A673 (cell line): ENCODE measurements around the gene IFITM2. TPM values are rescaled to one million over a fixed set of nuclear protein-coding genes. Genes with fewer than 3 reads are reported as not detected.
"Not testable (repeated sequence)": the region's sequence is repeated elsewhere in the genome, so short reads cannot be mapped to it uniquely, and the experiment has no call there.

Experiments used
- BruUV-seq: library from RNA; stranded (reverse); fragments of 400-500 nt; replicated peaks from 2 replicates; lab custom pipeline; 2021; lab: Mats Ljungman, UMichigan
- CTCF ChIA-PET: fragments of 300-600 bp; sonication (Branson Sonifier 250); formaldehyde crosslinking; loops from one replicate; lab custom pipeline; 2022; ENCODE audit warnings: antibody characterized with exemption; lab: Charles Lee
- POLR2A ChIA-PET: fragments of 300-600 bp; sonication (Branson Sonifier 250); formaldehyde crosslinking; loops from one replicate; lab custom pipeline; 2022; ENCODE audit warnings: antibody characterized with exemption; ENCODE audit not compliant: low non-redundant PET; lab: Charles Lee
- DNase-seq: peaks from one replicate; pipeline ENCODE4 v3.0.0-alpha.2; 2015; ENCODE audit warnings: low spot score
- H3K27ac ChIP-seq: fragments of 200-600 bp; sonication (generic); 2 replicates; pipeline ENCODE4 v1.5.1; 2016; ENCODE audit warnings: mixed run types, low read depth, mild to moderate bottlenecking, mixed read lengths, antibody characterized with exemption, low read length; ENCODE audit not compliant: poor library complexity, severe bottlenecking
- H3K27me3 ChIP-seq: fragments of 200-600 bp; sonication (generic); replicated peaks from 2 replicates; pipeline ENCODE4 v1.6.1; 2017; ENCODE audit warnings: mixed run types, low read depth, mild to moderate bottlenecking, mixed read lengths, antibody characterized with exemption, low read length; ENCODE audit not compliant: insufficient read depth, poor library complexity
- H3K36me3 ChIP-seq: fragments of 200-600 bp; sonication (generic); 2 replicates; pipeline ENCODE4 v1.6.1; 2016; ENCODE audit warnings: mixed run types, mild to moderate bottlenecking, mixed read lengths, antibody characterized with exemption, low read length; ENCODE audit not compliant: insufficient read depth, poor library complexity, severe bottlenecking
- H3K4me1 ChIP-seq: fragments of 200-600 bp; sonication (generic); 2 replicates; pipeline ENCODE4 v1.6.1; 2017; ENCODE audit warnings: mixed run types, mild to moderate bottlenecking, mixed read lengths, antibody characterized with exemption, low read length; ENCODE audit not compliant: insufficient read depth, poor library complexity, severe bottlenecking
- H3K4me3 ChIP-seq: fragments of 200-600 bp; sonication (generic); 2 replicates; pipeline ENCODE4 v1.5.1; 2016; ENCODE audit warnings: low read depth, mixed run types, mild to moderate bottlenecking, mixed read lengths, low read length; ENCODE audit not compliant: poor library complexity, severe bottlenecking
- H3K9me3 ChIP-seq: fragments of 200-600 bp; sonication (generic); 2 replicates; pipeline ENCODE4 v1.6.1; 2016; ENCODE audit warnings: mixed run types, low read depth, mild to moderate bottlenecking, mixed read lengths, antibody characterized with exemption, low read length; ENCODE audit not compliant: poor library complexity, severe bottlenecking
- EZH2 ChIP-seq: fragments of 200-600 bp; sonication (generic); IDR thresholded peaks from 2 replicates; pipeline ENCODE4 v1.6.1; 2017; ENCODE audit warnings: borderline replicate concordance, low read depth, mild to moderate bottlenecking, mixed read lengths, antibody characterized with exemption, low read length; ENCODE audit not compliant: poor library complexity, severe bottlenecking
- intact Hi-C: fragments of 100-400 bp; cut with micrococcal nuclease; formaldehyde crosslinking; loops from one replicate; pipeline ENCODE4 v1.10.0; 2022; ENCODE audit not compliant: unreplicated experiment
- total RNA-seq: library from RNA; stranded (reverse); gene quantifications from 2 replicates; pipeline ENCODE4 v1.2.3, GENCODE V29; 2021
- TF ChIP-seq, protein P1 (sequence below): fragments of 300-800, 200-600 bp; sonication (generic); conservative IDR thresholded peaks from 2 replicates; pipeline ENCODE4 v1.5.1; 2017; ENCODE audit warnings: low read depth, mild to moderate bottlenecking, antibody characterized with exemption, low read length, moderate library complexity, mixed read lengths

IFITM2 gene
- total RNA-seq, 1 experiment from 2014 or later, result 25.5 TPM

DNA sequence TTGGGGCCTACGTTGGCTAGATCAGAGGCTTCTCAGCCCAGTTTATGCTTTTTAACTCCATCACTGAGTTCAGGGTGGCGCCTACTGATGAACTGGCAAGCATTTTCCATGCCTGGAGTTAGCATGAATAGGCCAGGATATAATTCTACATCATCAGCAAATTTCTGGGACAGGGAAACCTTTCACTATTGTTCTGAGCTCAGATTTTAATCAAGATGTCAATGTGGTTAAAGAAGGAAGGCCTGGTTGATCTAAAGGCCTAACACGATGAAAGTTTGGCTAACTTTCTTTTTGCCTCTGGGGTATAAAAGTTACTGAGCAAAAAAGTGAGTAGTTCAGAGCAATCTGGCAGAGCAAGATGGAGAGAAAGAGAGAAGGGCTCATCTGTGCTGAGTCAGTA is 34.7 kb downstream of the IFITM2 start:
- H3K4me3 ChIP-seq, result no peak overlapping the region
- no TSS peak for BruUV-seq
- H3K36me3 ChIP-seq, result no peaks in the 10 kb centered on the region
- no peaks in the 10 kb centered on the region for H3K9me3 ChIP-seq
- intact Hi-C loops, result no loop called here
- DNase-seq, result no peak
- ChIA-PET POLR2A (no interaction called here), CTCF (no interaction called here)
- no peaks in the 10 kb centered on the region for H3K4me1 ChIP-seq
- TF ChIP-seq, protein P1, sequence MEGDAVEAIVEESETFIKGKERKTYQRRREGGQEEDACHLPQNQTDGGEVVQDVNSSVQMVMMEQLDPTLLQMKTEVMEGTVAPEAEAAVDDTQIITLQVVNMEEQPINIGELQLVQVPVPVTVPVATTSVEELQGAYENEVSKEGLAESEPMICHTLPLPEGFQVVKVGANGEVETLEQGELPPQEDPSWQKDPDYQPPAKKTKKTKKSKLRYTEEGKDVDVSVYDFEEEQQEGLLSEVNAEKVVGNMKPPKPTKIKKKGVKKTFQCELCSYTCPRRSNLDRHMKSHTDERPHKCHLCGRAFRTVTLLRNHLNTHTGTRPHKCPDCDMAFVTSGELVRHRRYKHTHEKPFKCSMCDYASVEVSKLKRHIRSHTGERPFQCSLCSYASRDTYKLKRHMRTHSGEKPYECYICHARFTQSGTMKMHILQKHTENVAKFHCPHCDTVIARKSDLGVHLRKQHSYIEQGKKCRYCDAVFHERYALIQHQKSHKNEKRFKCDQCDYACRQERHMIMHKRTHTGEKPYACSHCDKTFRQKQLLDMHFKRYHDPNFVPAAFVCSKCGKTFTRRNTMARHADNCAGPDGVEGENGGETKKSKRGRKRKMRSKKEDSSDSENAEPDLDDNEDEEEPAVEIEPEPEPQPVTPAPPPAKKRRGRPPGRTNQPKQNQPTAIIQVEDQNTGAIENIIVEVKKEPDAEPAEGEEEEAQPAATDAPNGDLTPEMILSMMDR, result no peak
- no peak for TF ChIP-seq EZH2
- no peaks in the 10 kb centered on the region for H3K27me3 ChIP-seq
- H3K27ac ChIP-seq, result no peak overlapping the region

DNA sequence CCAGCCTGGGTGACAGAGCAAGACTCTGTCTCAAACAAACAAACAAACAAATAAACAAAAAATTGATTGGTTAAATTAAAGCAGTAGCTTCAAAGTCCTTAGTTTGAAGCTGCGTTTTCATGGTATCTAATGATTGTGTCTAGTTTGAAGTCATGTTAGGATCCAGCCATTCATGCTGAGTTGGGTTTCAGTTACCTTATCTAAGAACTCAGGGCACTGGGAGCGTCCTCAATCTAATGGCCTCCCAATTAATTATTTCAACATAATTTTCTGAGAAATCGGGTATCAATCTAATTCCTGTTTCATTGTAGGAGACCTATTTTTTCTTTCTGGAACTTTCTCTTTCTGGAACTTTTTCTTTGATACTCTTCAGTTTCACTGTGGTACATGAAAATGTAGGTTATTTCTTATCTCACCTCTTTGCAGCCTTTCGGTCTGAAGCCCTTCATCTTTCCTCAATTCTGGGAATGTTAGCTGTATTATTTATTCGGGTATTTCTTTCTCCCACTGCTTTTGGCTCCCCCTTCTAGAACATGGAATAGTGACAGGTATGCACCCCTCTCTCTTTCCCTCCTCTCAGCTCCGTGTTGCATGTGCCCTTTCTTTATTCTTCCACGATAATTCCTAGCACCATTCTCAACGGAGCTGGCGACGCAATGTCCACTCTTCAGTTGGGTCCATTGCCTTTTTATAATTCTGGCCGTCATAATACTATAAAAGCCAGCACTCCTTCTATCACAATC is 37.4 kb downstream of the IFITM2 start:
- Histone ChIP-seq H3K27me3 (no peaks in the 10 kb centered on the region), H3K27ac (no peak overlapping the region), H3K36me3 (no peaks in the 10 kb centered on the region), H3K9me3 (no peaks in the 10 kb centered on the region), H3K4me3 (no peak overlapping the region), H3K4me1 (no peaks in the 10 kb centered on the region)
- intact Hi-C loops, result no loop called here
- CTCF ChIA-PET, result interaction anchor here (0.7 kb wide), 1 partner anchor 28 kb away, joined by 4 read pairs; no protein-coding TSS in a partner anchor
- POLR2A ChIA-PET, result no interaction called here
- TF ChIP-seq, protein P1, result no peak
- TF ChIP-seq EZH2, result no peak
- no peak for DNase-seq
- no TSS peak for BruUV-seq

DNA sequence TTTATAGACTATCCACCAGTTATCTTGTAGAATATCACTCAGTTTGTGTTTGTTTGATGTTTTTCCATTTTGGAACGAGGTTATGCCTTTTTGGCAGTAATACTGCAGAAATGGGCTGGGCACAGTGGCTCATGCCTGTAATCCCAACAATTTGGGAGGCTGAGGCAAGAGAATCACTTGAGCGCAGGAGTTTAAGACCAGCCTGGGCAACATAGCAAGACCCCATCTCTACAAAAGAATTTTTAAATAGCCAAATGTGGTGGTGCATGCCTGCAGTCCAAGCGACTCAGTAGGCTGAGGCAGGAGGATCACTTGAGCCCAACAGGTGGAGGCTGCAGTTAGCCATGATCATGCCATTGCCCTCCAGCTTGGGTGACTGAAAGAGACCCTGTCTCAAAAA is 38.9 kb downstream of the IFITM2 start:
- TF ChIP-seq, protein P1, result no peak
- TF ChIP-seq EZH2, result no peak
- Histone ChIP-seq H3K27ac (no peak overlapping the region), H3K4me1 (no peaks in the 10 kb centered on the region), H3K4me3 (no peak overlapping the region), H3K36me3 (no peaks in the 10 kb centered on the region), H3K27me3 (no peaks in the 10 kb centered on the region), H3K9me3 (no peaks in the 10 kb centered on the region)
- DNase-seq, result no peak
- POLR2A ChIA-PET, result no interaction called here
- no TSS peak for BruUV-seq
- intact Hi-C loops, result no loop called here
- CTCF ChIA-PET, result no interaction called here

DNA sequence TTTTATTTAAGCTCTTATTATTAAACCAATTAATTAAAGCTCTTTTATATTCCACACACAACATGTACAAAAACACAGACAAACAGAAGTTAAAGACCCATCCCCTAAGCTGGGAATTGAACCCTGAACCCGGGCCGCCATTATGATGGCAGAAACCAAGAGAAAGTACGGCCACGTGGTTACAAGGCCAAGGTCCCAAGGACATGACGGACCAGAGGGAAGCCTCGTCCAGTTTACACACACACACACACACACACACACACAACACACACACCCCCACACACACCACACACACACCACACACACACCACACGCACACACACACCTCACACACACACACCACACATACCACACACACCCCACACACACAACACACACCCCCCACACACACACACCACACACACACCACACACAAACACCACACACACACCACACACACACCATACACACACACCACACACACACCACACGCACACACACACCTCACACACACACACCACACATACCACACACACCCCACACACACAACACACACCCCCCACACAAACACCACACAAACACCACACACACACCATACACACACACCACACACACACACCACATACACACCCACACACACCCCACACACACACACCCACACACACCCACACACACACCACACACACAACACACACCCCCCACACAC is 41.8 kb downstream of the IFITM2 start:
- H3K4me1 ChIP-seq, BruUV-seq, H3K4me3 ChIP-seq, CTCF ChIA-PET, H3K27me3 ChIP-seq, POLR2A ChIA-PET, H3K36me3 ChIP-seq, H3K27ac ChIP-seq, DNase-seq, intact Hi-C loops, H3K9me3 ChIP-seq: not testable (repeated sequence)
